HL-60 (cell line): ENCODE results near the gene SPACA4.
"Not testable (repeated sequence)": the region's sequence is repeated elsewhere in the genome, so short reads cannot be mapped to it uniquely, and the experiment has no call there.

Experiments used
- DNase-seq, 2 experiments: peaks; one replicate each; pipeline ENCODE4 v3.0.0-alpha.2; 2010 to 2020; ENCODE audit warnings: low read depth in 1 of 2, low spot score in 1 of 2
- H3K27ac ChIP-seq: fragments of 250-450 bp; sonication (Bioruptor Pico); replicated peaks from 2 replicates; pipeline ENCODE4 v1.5.1; 2020; ENCODE audit warnings: mild to moderate bottlenecking, moderate library complexity
- H3K27me3 ChIP-seq: fragments of 250-450 bp; sonication (Bioruptor Pico); 2 replicates; pipeline ENCODE4 v1.5.1; 2021; ENCODE audit warnings: mild to moderate bottlenecking, moderate library complexity; ENCODE audit not compliant: insufficient read depth, poor library complexity, severe bottlenecking
- H3K4me3 ChIP-seq: replicated peaks from 2 replicates; pipeline ENCODE4 v1.5.1; 2011; ENCODE audit warnings: mild to moderate bottlenecking, control low read depth, low read length; ENCODE audit not compliant: insufficient read depth
- GABPA ChIP-seq: IDR thresholded peaks from 2 replicates; pipeline ENCODE4 v1.6.1; 2012; ENCODE audit warnings: low read depth
- POLR2AphosphoS5 ChIP-seq: IDR thresholded peaks from 2 replicates; pipeline ENCODE4 v1.6.1; 2012; ENCODE audit warnings: low read depth
- REST ChIP-seq: IDR thresholded peaks from 2 replicates; pipeline ENCODE4 v1.6.1; 2012; ENCODE audit warnings: low read depth; ENCODE audit not compliant: insufficient replicate concordance
- SPI1 ChIP-seq: IDR thresholded peaks from 2 replicates; pipeline ENCODE4 v1.6.1; 2012; ENCODE audit warnings: low read depth, mild to moderate bottlenecking, borderline replicate concordance
- TF ChIP-seq, protein P1 (sequence below): IDR thresholded peaks from one replicate; pipeline ENCODE4 v1.5.1; 2011; ENCODE audit warnings: low read length, control low read depth, inconsistent platforms; ENCODE audit not compliant: insufficient read depth

The SPACA4 gene

DNA sequence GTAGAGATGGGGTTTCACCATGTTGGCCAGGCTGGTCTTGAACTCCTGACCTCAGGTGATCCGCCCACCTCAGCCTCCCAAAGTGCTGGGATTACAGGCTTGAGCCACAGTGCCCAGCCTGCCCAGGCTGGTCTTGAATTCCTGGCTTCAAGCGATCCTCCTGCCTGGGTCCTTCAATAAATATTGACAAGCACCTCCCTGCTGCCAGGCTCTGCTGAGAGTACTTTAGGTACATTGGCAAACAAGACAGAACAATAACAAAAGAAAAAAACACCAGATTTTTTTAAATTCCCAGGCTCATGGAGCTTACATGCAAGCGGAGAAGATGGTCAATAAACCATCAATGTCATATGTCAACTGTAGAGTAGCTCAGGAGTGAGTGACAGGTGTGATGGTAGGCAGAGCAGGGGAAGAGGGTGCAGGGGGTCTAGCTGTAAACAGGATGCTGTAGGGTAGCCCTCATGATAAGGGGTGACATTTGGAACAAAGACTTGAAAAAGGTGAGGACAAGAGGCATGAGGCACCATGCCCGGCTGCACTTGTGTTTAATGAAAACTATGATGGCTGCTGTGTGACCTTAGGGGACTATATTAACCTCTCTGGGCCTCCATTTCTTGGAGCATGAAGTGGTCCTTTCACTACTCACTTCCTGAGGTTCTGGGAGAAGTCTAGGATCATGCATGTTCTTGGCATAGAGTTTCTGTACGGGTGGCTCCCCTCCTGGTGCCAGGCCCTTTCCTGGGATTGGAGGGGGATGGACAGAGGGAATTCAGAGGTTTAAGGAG is 35.0 kb upstream of the SPACA4 start:
- DNase-seq: no peak
- Histone ChIP-seq H3K27ac (no peak overlapping the region), H3K4me3 (no peak overlapping the region), H3K27me3 (no peaks in the 10 kb centered on the region)
- TF ChIP-seq SPI1: no peak
- TF ChIP-seq, protein P1, sequence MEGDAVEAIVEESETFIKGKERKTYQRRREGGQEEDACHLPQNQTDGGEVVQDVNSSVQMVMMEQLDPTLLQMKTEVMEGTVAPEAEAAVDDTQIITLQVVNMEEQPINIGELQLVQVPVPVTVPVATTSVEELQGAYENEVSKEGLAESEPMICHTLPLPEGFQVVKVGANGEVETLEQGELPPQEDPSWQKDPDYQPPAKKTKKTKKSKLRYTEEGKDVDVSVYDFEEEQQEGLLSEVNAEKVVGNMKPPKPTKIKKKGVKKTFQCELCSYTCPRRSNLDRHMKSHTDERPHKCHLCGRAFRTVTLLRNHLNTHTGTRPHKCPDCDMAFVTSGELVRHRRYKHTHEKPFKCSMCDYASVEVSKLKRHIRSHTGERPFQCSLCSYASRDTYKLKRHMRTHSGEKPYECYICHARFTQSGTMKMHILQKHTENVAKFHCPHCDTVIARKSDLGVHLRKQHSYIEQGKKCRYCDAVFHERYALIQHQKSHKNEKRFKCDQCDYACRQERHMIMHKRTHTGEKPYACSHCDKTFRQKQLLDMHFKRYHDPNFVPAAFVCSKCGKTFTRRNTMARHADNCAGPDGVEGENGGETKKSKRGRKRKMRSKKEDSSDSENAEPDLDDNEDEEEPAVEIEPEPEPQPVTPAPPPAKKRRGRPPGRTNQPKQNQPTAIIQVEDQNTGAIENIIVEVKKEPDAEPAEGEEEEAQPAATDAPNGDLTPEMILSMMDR: no peak
- no peak for TF ChIP-seq REST
- no peak for TF ChIP-seq GABPA
- TF ChIP-seq POLR2AphosphoS5: no peak

GRCh38 chr19:48573163-48573505 is 33.4 kb upstream of the SPACA4 start:
- Histone ChIP-seq H3K4me3 (no peak overlapping the region), H3K27me3 (no peaks in the 10 kb centered on the region), H3K27ac (no peak overlapping the region)
- TF ChIP-seq, protein P1: no peak
- TF ChIP-seq REST (no peak), SPI1 (no peak), GABPA (no peak)
- DNase-seq: no peak

DNA sequence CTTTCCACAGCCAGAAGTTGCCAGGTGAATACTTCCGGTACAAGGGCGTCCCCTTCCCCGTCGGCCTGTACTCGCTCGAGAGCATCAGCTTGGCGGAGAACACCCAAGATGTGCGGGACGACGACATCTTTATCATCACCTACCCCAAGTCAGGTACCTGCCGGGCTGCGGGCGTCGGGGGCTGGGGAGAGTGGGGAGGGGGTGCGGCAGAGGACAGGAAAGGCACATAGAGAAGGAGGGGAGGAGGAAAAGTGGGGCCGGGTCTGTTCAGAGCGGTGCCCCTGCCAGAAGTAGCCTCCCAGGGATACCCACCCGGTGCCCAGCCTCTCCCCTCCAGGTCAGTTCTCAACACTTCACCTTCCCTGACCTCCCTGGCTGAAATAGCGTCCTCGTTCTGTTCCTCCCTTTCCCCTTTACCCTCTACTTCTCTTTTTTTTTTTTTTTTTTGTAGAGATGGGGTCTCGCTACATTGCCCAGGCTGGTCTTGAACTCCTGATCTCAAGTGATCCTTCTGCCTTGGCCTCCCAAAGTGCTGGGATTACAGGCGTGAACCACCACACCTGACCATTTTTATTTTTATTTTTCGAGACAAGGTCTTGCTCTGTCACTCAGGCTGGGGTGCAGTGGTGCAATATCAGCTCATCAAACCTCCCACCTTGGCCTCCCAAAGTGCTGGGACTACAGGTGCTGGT is 30.5 kb upstream of the SPACA4 start:
- DNase-seq: no peak
- Histone ChIP-seq H3K27me3 (no peaks in the 10 kb centered on the region), H3K4me3 (no peak overlapping the region), H3K27ac (no peak overlapping the region)
- TF ChIP-seq POLR2AphosphoS5 (no peak), SPI1 (no peak), GABPA (no peak), REST (no peak)
- TF ChIP-seq, protein P1: no peak

DNA sequence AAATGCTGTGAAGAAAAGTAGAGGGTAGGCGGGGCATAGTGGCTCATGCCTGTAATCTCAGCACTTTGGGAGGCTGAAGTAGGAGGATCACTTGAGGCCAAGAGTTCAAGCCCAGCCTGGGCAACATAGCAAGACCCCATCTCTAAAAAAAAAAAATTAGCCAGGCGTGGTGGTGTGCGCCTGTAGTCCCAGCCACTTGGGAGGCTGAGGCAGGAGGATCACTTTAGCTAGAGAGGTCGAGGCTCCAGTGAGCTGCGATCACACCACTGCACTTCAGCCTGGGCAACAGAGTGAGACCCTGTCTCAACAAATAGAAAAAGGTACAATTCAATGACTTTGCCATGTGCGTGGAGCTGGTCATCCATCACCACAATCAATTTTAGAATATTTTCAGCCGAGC is 28.6 kb upstream of the SPACA4 start:
- H3K27ac ChIP-seq, H3K4me3 ChIP-seq, H3K27me3 ChIP-seq, DNase-seq: not testable (repeated sequence)
